Naive thymus-derived CD4-positive, alpha-beta T cell (primary cell): ENCODE results near the gene CLDN19. TPM values are rescaled to one million over a fixed set of nuclear protein-coding genes. Genes with fewer than 3 reads are reported as not detected.

Experiments used
- ATAC-seq: fragments of 150-1000 bp; cut with Tn5 transposase; 2 replicates; pipeline ENCODE4 v1.10.0; 2021; ENCODE audit warnings: mild to moderate bottlenecking, moderate library complexity
- CTCF ChIA-PET: fragments of 350-600 bp; sonication (Branson Sonifier 250); formaldehyde crosslinking; loops from one replicate; lab custom pipeline; 2021; ENCODE audit warnings: antibody characterized with exemption; lab: Charles Lee
- POLR2A ChIA-PET: fragments of 350-600 bp; sonication (Branson Sonifier 250); formaldehyde crosslinking; loops from one replicate; lab custom pipeline; 2021; ENCODE audit warnings: antibody characterized with exemption, inconsistent platforms; lab: Charles Lee
- DNase-seq, 9 donors: peaks; one replicate each; pipeline versions ENCODE4 v3.0.0 to v3.0.0-alpha.2; 2020 to 2022; ENCODE audit warnings: mixed read lengths in 1 of 9
- H3K27ac ChIP-seq: one replicate; pipeline ENCODE4 v1.7.0; 2013; ENCODE audit warnings: mild to moderate bottlenecking, low read depth, low read length, moderate library complexity
- H3K27me3 ChIP-seq, 2 donors: one replicate each; pipeline ENCODE4 v1.7.0; 2013; ENCODE audit warnings: low read length in 2 of 2, mild to moderate bottlenecking in 2 of 2, moderate library complexity in 2 of 2; ENCODE audit not compliant: control insufficient read depth in 2 of 2, insufficient read depth in 2 of 2
- H3K36me3 ChIP-seq, 3 experiments: 1 replicate in 2 of 3; 2 replicates in 1 of 3; pipeline ENCODE4 v1.7.0; 2013; ENCODE audit warnings: low read length in 3 of 3, mild to moderate bottlenecking in 3 of 3, moderate library complexity in 1 of 3; ENCODE audit not compliant: insufficient read depth in 3 of 3, control insufficient read depth in 2 of 3
- H3K4me1 ChIP-seq, 2 donors: one replicate each; pipeline ENCODE4 v1.7.0; 2013; ENCODE audit warnings: low read length in 2 of 2, mild to moderate bottlenecking in 2 of 2, moderate library complexity in 1 of 2; ENCODE audit not compliant: control insufficient read depth in 2 of 2, insufficient read depth in 2 of 2
- H3K4me3 ChIP-seq: 2 replicates; pipeline ENCODE4 v1.7.0; 2013; ENCODE audit warnings: mild to moderate bottlenecking, low read length
- H3K9me3 ChIP-seq, 3 experiments: 1 replicate in 2 of 3; 2 replicates in 1 of 3; pipeline ENCODE4 v1.7.0; 2013; ENCODE audit warnings: low read length in 3 of 3; ENCODE audit not compliant: control insufficient read depth in 2 of 3
- H3K27ac Mint-ChIP-seq, 9 donors: one replicate each; pipeline ENCODE4 v1.8.0; 2020 to 2022; ENCODE audit warnings: mixed read lengths in 9 of 9, mild to moderate bottlenecking in 8 of 9, moderate library complexity in 5 of 9, inconsistent platforms in 2 of 9
- H3K27me3 Mint-ChIP-seq, 5 donors: one replicate each; pipeline ENCODE4 v1.8.0; 2021 to 2022; ENCODE audit warnings: mixed read lengths in 5 of 5, mild to moderate bottlenecking in 1 of 5
- H3K36me3 Mint-ChIP-seq, 5 donors: one replicate each; pipeline ENCODE4 v1.8.0; 2020 to 2022; ENCODE audit warnings: mixed read lengths in 5 of 5, mild to moderate bottlenecking in 3 of 5, inconsistent platforms in 1 of 5
- H3K4me1 Mint-ChIP-seq, 7 donors: one replicate each; pipeline ENCODE4 v1.8.0; 2020 to 2022; ENCODE audit warnings: mixed read lengths in 7 of 7, mild to moderate bottlenecking in 3 of 7, inconsistent platforms in 1 of 7
- H3K4me3 Mint-ChIP-seq, 10 donors: one replicate each; pipeline ENCODE4 v1.8.0; 2020 to 2022; ENCODE audit warnings: mild to moderate bottlenecking in 10 of 10, mixed read lengths in 10 of 10, moderate library complexity in 6 of 10, inconsistent platforms in 2 of 10
- H3K9me3 Mint-ChIP-seq, 11 donors: one replicate each; pipeline ENCODE4 v1.8.0; 2020 to 2022; ENCODE audit warnings: mixed read lengths in 11 of 11, mild to moderate bottlenecking in 4 of 11, inconsistent platforms in 1 of 11, moderate library complexity in 1 of 11
- intact Hi-C, 2 donors: fragments of 100-400 bp; cut with micrococcal nuclease; formaldehyde crosslinking; loops; one replicate each; pipeline ENCODE4 v1.15.1; 2023
- polyA plus RNA-seq, 2 donors: library from polyadenylated mRNA; unstranded; fragments of 300-500 nt; fragmentation: Illumina TruSeq; gene quantifications; one replicate each; pipeline ENCODE4 v1.2.3, GENCODE V29; 2021
- total RNA-seq, 6 experiments: library from RNA in 5 of 6; stranded (reverse) in 5 of 6; gene quantifications; 1 replicate in 5 of 6; 2 replicates in 1 of 6; pipeline ENCODE4 v1.2.3 and lab custom pipeline; 2021 to 2026

Gene CLDN19
- total and polyA plus RNA-seq, 7 experiments from 2014 or later, result not detected

DNA sequence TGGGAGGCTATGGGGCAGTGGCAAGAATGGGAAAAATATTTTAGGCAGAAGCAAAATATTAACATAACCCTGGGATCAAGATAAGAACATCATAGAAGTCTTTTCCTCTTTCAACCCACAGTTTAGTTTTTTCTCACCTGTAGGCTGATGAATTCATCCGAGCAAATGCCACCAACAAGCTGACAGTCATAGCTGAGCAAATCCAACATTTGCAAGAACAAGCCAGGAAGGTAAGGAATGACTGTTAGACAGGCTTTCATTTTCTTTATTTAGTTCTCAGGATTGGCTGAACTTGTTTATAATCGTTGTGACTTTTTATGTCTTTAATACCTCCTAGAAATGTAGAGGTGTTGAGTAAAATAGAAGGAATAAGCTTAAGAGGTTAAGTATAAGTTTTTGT lies 33.4 kb upstream of the CLDN19 start:
- Mint-ChIP-seq H3K4me3 (peak overlapping the region in 1 of 10 donors; percentile 41), H3K4me1 (peaks cover 26 to 50% (median 38%) of the 10 kb centered on the region in 7 donors), H3K27me3 (no peaks in the 10 kb centered on the region), H3K9me3 (no peaks in the 10 kb centered on the region), H3K36me3 (peaks cover 10 to 43% (median 15%) of the 10 kb centered on the region in 5 donors), H3K27ac (peak overlapping the region in 2 of 9 donors; percentile 3 to 50)
- ATAC-seq (no peak), DNase-seq (no peak)
- Histone ChIP-seq H3K9me3 (no peaks in the 10 kb centered on the region), H3K27me3 (no peaks in the 10 kb centered on the region), H3K27ac (no peak overlapping the region), H3K4me3 (no peak overlapping the region), H3K4me1 (peaks cover 7 to 13% of the 10 kb centered on the region in 2 donors), H3K36me3 (peaks cover 9 to 46% (median 11%) of the 10 kb centered on the region in 3 experiments)
- intact Hi-C loops, result no loop called here
- CTCF ChIA-PET, result no interaction called here
- POLR2A ChIA-PET, result interaction anchor here (0.6 kb wide), 1 partner anchor 304 kb away, joined by 3 read pairs; no protein-coding TSS in a partner anchor

DNA sequence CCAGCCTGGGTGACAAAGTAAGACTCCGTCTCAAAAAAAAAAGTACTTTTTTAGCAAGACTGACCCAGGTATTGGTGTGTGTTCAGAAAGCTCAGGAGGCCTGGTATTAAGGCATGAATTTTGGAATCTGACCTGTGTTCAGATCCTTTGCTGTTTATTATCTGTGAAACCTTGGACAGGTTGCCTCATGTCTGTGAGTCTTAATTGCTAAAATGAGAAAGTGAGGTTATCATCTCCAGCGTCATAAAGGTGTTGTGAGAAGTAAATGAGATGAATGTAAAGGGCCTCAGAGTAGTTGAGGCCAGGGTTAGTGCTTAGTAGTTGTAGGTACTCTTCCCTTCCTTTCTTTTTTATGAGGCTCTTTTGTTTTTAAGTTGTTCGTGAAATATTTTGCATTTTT lies 29.8 kb upstream of the CLDN19 start:
- intact Hi-C loops, result no loop called here
- Mint-ChIP-seq H3K4me1 (peaks cover 27 to 56% (median 41%) of the 10 kb centered on the region in 7 donors), H3K9me3 (no peaks in the 10 kb centered on the region), H3K27me3 (no peaks in the 10 kb centered on the region), H3K36me3 (peaks cover under 1 to 23% (median 4%) of the 10 kb centered on the region in 5 donors), H3K27ac (no peak overlapping the region), H3K4me3 (peak overlapping the region in 9 of 10 donors; percentile 5 to 51 (median 41))
- Histone ChIP-seq H3K36me3 (peaks cover 4 to 18% (median 10%) of the 10 kb centered on the region in 3 experiments), H3K27me3 (no peaks in the 10 kb centered on the region), H3K4me3 (no peak overlapping the region), H3K9me3 (no peaks in the 10 kb centered on the region), H3K4me1 (peaks cover 28 to 29% of the 10 kb centered on the region in 2 donors), H3K27ac (no peak overlapping the region)
- ChIA-PET CTCF (interaction anchor here (0.6 kb wide), 2 partner anchors 148 to 1766 kb away, joined by 3 read pairs; no protein-coding TSS in a partner anchor), POLR2A (interaction anchor here (0.6 to 4.5 kb wide), 6 partner anchors 47 to 939 kb away, joined by 3 to 50 read pairs (median 4); partner anchors contain the start of genes ERMAP, SVBP, YBX1 and ZNF691)
- DNase-seq (no peak), ATAC-seq (no peak)

DNA sequence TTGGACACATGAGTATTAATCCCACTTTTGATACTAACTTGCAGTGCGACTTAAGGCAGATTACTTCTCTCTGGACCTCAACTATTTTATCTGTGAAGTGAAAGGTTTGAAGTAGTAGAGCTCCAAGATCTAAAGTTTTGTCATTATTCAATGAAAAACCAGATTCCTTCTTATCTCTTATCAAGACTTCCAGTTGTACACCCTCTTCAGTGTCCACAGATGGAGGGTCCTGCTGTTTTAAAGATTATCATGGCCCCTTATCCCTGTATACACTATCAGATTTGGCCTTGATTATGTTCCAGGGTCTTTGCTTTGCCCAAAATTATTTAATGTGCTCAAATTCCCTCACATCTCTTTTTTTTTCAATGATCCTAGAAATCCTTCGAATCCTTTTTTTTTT lies 28.1 kb upstream of the CLDN19 start:
- Histone ChIP-seq H3K4me1 (peaks cover 28 to 35% of the 10 kb centered on the region in 2 donors), H3K4me3 (peak overlapping the region; percentile 91), H3K9me3 (no peaks in the 10 kb centered on the region), H3K36me3 (peaks cover 0 to 5% (median 0%) of the 10 kb centered on the region in 3 experiments), H3K27me3 (no peaks in the 10 kb centered on the region), H3K27ac (peak overlapping the region; percentile 84)
- H3K27me3 Mint-ChIP-seq, result no peaks in the 10 kb centered on the region
- no peaks in the 10 kb centered on the region for H3K9me3 Mint-ChIP-seq
- peak overlapping the region in 5 of 9 donors; percentile 70 to 96 (median 90) for H3K27ac Mint-ChIP-seq
- ChIA-PET CTCF (interaction anchor here (0.6 to 2.4 kb wide), 3 partner anchors 10 to 305 kb away, joined by 3 to 9 read pairs (median 5); no protein-coding TSS in a partner anchor), POLR2A (interaction anchor here (1.8 to 4.5 kb wide), 5 partner anchors 15 to 86 kb away, joined by 7 to 50 read pairs (median 37); partner anchors contain the start of genes ERMAP, SVBP, TMEM269 and YBX1)
- no peak for DNase-seq
- H3K4me1 Mint-ChIP-seq, result peaks cover 26 to 53% (median 38%) of the 10 kb centered on the region in 7 donors
- peak overlapping the region in 2 of 10 donors; percentile 25 to 92 for H3K4me3 Mint-ChIP-seq
- peaks cover 0 to 17% (median 3%) of the 10 kb centered on the region in 5 donors for H3K36me3 Mint-ChIP-seq
- intact Hi-C loops, result no loop called here
- no peak for ATAC-seq

DNA sequence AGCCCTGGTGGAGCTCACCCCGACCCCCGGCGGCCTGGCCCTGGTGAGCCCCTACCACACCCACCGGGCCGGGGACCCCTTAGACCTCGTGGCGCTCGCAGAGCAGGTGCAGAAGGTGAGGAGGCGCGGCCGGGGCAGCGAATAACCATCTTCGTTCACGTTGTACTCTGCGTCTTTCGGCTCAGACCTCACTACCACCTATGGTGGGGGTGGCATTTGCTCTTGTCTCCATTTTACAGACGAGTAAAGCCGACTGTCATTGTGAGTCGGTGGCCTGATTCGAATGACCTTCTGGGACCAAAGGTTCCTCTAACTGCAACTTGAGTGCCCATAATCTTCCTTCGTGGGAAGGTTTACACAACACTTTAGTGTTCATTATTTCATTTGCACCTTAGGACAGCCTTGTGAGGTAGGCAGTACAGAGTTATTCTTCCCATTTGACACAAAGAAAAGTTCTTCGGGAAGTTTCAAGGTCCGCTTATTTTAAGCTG lies 27.5 kb upstream of the CLDN19 start:
- CTCF ChIA-PET, result interaction anchor here (0.6 to 2.4 kb wide), 7 partner anchors 10 to 307 kb away, joined by 3 to 9 read pairs (median 3); no protein-coding TSS in a partner anchor
- no peak for DNase-seq
- H3K9me3 Mint-ChIP-seq, result no peaks in the 10 kb centered on the region
- peak overlapping the region in 8 of 9 donors; percentile 70 to 96 (median 92) for H3K27ac Mint-ChIP-seq
- H3K36me3 Mint-ChIP-seq, result peaks cover 0 to 14% (median 0%) of the 10 kb centered on the region in 5 donors
- H3K4me1 ChIP-seq, result peaks cover 28 to 35% of the 10 kb centered on the region in 2 donors
- no peaks in the 10 kb centered on the region for H3K9me3 ChIP-seq
- peak; percentile 8 for ATAC-seq
- no peaks in the 10 kb centered on the region for H3K27me3 ChIP-seq
- POLR2A ChIA-PET, result interaction anchor here (0.8 to 4.5 kb wide), 17 partner anchors 9 to 310 kb away, joined by 3 to 50 read pairs (median 8); partner anchors contain the start of genes CCDC30, ERMAP, PPCS and PPIH
- H3K4me1 Mint-ChIP-seq, result peaks cover 25 to 51% (median 33%) of the 10 kb centered on the region in 7 donors
- H3K36me3 ChIP-seq, result peaks cover 0 to 5% (median 0%) of the 10 kb centered on the region in 3 experiments
- peak overlapping the region; percentile 91 for H3K4me3 ChIP-seq
- peak overlapping the region in 1 of 10 donors; percentile 92 for H3K4me3 Mint-ChIP-seq
- peak overlapping the region; percentile 84 for H3K27ac ChIP-seq
- H3K27me3 Mint-ChIP-seq, result no peaks in the 10 kb centered on the region
- intact Hi-C loops, result loop anchor here (1.0 to 2.0 kb wide), 15 partner anchors 18 to 1207 kb away; partner anchors contain the start of genes CFAP57 (in 2 of the 2), EBNA1BP2 (in 2 of the 2), FOXJ3 (in 2 of the 2) and PPCS (in 2 of the 2)

DNA sequence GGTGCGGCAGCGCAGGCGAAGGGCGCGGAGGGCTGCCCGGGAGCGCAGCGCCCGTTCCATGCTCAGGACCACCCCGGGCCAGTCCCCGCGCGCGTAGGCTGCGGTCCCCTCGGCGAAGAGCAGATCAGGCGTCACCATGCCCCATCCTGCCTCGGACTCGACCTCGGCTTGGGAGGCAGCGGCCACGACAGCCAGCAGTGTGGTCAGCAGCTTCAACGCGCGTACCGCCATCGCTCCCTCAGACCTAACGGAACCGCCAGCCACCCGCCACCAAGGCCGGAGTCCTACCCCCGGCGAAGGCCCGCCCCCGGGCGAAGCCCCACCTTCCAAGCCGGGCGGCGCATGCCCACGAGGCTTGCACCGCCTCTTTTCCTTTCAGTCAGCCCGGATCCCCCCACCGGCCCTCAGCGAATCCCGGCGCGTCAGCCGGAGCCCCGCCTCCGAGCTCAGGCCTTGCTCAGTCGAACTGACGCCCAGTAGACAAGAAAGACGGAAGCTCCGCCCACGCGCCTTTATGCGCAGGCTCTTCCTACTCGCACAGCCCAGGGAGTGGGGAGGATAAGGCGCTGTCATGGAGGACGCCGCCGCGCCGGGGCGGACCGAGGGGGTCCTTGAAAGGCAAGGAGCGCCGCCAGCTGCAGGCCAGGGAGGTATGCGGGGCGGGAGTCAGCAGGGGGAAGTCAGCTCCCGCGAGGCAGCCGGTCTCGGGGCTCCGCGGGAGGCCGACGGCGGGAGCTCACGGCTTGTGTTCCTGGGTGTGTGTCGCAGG lies 26.9 kb upstream of the CLDN19 start, which contains the start of the genes C1orf50 and P3H1:
Gene C1orf50, plus strand, starts transcription at position 509 of the 769 bp plus-strand sequence. Its CDS starts 63 bp downstream, at position 572.
Gene P3H1, minus strand, starts transcription at position 288 of the 769 bp plus-strand sequence. Its CDS starts 57 bp downstream, at position 231.
- intact Hi-C loops, result loop anchor here (1.0 to 2.0 kb wide), 15 partner anchors 18 to 1207 kb away; partner anchors contain the start of genes CFAP57 (in 2 of the 2), EBNA1BP2 (in 2 of the 2), FOXJ3 (in 2 of the 2) and PPCS (in 2 of the 2)
- peak within 1 kb of the TSS in 8 of 9 donors; percentile 70 to 96 (median 92) for H3K27ac Mint-ChIP-seq
- Histone ChIP-seq H3K27me3 (no peaks in the 10 kb centered on the region), H3K4me3 (peak within 1 kb of the TSS; percentile 91), H3K9me3 (no peaks in the 10 kb centered on the region), H3K4me1 (peaks cover 25 to 35% of the 10 kb centered on the region in 2 donors), H3K27ac (peak within 1 kb of the TSS; percentile 84), H3K36me3 (peaks cover 0 to 5% (median 0%) of the 10 kb centered on the region in 3 experiments)
- DNase-seq, result peak; percentile 98 to 100 (median 100)
- peaks cover 0 to 13% (median 0%) of the 10 kb centered on the region in 5 donors for H3K36me3 Mint-ChIP-seq
- peak; percentile 96 for ATAC-seq
- H3K9me3 Mint-ChIP-seq, result no peaks in the 10 kb centered on the region
- H3K27me3 Mint-ChIP-seq, result no peaks in the 10 kb centered on the region
- peak within 1 kb of the TSS in 1 of 10 donors; percentile 92 for H3K4me3 Mint-ChIP-seq
- POLR2A ChIA-PET, result interaction anchor here (0.6 to 4.5 kb wide), 21 partner anchors 9 to 863 kb away, joined by 3 to 50 read pairs (median 7); partner anchors contain the start of genes CCDC30, ERMAP, PPCS and PPIH
- peaks cover 20 to 50% (median 32%) of the 10 kb centered on the region in 7 donors for H3K4me1 Mint-ChIP-seq
- CTCF ChIA-PET, result interaction anchor here (0.6 to 2.4 kb wide), 8 partner anchors 9 to 308 kb away, joined by 3 to 9 read pairs (median 4); no protein-coding TSS in a partner anchor
